KMS-11 (cell line): Measurements from ENCODE around the gene TMEM144.

ENCODE experiments used
- H2AFZ ChIP-seq: fragments of 200-600 bp; sonication (generic); 2 replicates; pipeline ENCODE4 v1.6.1; 2016; ENCODE audit warnings: antibody characterized with exemption, mixed run types, low read depth
- H3K27ac ChIP-seq: fragments of 200-600 bp; sonication (generic); 2 replicates; pipeline ENCODE4 v1.6.1; 2016; ENCODE audit warnings: mild to moderate bottlenecking, mixed run types
- H3K27me3 ChIP-seq: fragments of 200-600 bp; sonication (generic); 2 replicates; pipeline ENCODE4 v1.6.1; 2017; ENCODE audit warnings: mild to moderate bottlenecking, low read depth, mixed run types, moderate library complexity; ENCODE audit not compliant: insufficient read depth
- H3K36me3 ChIP-seq: fragments of 200-600 bp; sonication (generic); 2 replicates; pipeline ENCODE4 v1.6.1; 2017; ENCODE audit warnings: mild to moderate bottlenecking, mixed run types; ENCODE audit not compliant: insufficient read depth
- H3K4me1 ChIP-seq: fragments of 200-600 bp; sonication (generic); 2 replicates; pipeline ENCODE4 v1.6.1; 2016; ENCODE audit warnings: mild to moderate bottlenecking, low read depth, mixed run types; ENCODE audit not compliant: poor library complexity, severe bottlenecking
- H3K4me2 ChIP-seq: fragments of 200-600 bp; sonication (generic); 2 replicates; pipeline ENCODE4 v1.7.0; 2016; ENCODE audit warnings: mild to moderate bottlenecking, mixed run types
- H3K4me3 ChIP-seq: fragments of 200-600 bp; sonication (generic); IDR thresholded peaks from 2 replicates; pipeline ENCODE4 v1.6.1; 2017; ENCODE audit warnings: low read depth, low read length, mixed read lengths; ENCODE audit not compliant: insufficient read depth
- H3K79me2 ChIP-seq: fragments of 200-600 bp; sonication (generic); 2 replicates; pipeline ENCODE4 v1.6.1; 2016; ENCODE audit warnings: low read depth, mixed run types; ENCODE audit not compliant: insufficient read depth
- H3K9ac ChIP-seq: fragments of 200-600 bp; sonication (generic); 2 replicates; pipeline ENCODE4 v1.6.1; 2016; ENCODE audit warnings: mild to moderate bottlenecking, mixed run types
- H4K20me1 ChIP-seq: fragments of 200-600 bp; sonication (generic); 2 replicates; pipeline ENCODE4 v1.6.1; 2016; ENCODE audit warnings: mild to moderate bottlenecking, mixed run types; ENCODE audit not compliant: insufficient read depth
- TF ChIP-seq, protein P1 (sequence below): fragments of 200-600 bp; sonication (generic); conservative IDR thresholded peaks from 2 replicates; pipeline ENCODE4 v1.6.1; 2017; ENCODE audit warnings: low read depth, mild to moderate bottlenecking, antibody characterized with exemption, low read length, moderate library complexity, mixed read lengths

The TMEM144 gene

DNA sequence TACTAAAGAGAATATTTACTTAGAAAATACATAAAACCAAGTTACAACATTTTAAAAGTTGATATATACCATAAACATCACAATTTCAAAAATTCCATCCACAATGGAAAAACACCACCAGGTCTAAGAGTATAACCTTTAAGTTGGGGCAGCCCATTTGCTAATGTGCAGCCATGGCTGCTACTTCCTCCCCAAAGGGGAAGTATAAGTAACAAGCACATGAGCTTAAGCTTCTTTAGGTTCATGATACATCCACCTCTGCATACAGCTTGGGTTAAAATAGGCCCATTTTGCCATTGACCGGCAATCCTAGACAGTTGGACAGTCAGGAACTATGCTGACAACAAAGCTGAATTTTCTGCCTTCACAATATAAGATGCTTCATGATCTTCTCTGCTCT lies 20.9 kb upstream of the TMEM144 start:
- H3K79me2 ChIP-seq: no peaks in the 10 kb centered on the region
- no peaks in the 10 kb centered on the region for H3K27me3 ChIP-seq
- no peak overlapping the region for H3K27ac ChIP-seq
- no peak overlapping the region for H3K9ac ChIP-seq
- no peak overlapping the region for H2AFZ ChIP-seq
- H3K4me3 ChIP-seq: no peak overlapping the region
- H4K20me1 ChIP-seq: no peaks in the 10 kb centered on the region
- no peaks in the 10 kb centered on the region for H3K4me1 ChIP-seq
- no peaks in the 10 kb centered on the region for H3K36me3 ChIP-seq
- TF ChIP-seq, protein P1, sequence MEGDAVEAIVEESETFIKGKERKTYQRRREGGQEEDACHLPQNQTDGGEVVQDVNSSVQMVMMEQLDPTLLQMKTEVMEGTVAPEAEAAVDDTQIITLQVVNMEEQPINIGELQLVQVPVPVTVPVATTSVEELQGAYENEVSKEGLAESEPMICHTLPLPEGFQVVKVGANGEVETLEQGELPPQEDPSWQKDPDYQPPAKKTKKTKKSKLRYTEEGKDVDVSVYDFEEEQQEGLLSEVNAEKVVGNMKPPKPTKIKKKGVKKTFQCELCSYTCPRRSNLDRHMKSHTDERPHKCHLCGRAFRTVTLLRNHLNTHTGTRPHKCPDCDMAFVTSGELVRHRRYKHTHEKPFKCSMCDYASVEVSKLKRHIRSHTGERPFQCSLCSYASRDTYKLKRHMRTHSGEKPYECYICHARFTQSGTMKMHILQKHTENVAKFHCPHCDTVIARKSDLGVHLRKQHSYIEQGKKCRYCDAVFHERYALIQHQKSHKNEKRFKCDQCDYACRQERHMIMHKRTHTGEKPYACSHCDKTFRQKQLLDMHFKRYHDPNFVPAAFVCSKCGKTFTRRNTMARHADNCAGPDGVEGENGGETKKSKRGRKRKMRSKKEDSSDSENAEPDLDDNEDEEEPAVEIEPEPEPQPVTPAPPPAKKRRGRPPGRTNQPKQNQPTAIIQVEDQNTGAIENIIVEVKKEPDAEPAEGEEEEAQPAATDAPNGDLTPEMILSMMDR: no peak
- H3K4me2 ChIP-seq: no peak overlapping the region

DNA sequence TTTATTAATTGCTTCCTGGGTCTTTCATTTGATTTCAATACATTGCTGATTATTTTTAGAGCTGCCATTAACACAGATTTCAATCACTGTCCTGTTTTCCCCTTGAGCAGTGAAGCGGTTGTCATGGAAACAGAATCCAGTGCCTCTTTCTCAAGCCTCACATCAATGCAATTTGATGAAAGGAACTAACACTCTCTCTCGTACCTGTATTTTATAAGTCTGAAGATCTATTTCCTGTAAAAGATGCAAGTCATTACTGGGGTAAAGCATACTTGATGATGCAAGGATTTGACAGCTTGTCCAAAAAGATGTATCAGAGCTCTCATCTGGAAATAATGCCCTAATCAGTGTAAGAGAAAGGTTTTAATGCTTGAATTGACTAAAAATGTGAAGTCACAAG lies 19.6 kb upstream of the TMEM144 start:
- no peak overlapping the region for H3K27ac ChIP-seq
- no peak overlapping the region for H2AFZ ChIP-seq
- TF ChIP-seq, protein P1: no peak
- no peaks in the 10 kb centered on the region for H3K79me2 ChIP-seq
- H3K9ac ChIP-seq: no peak overlapping the region
- no peaks in the 10 kb centered on the region for H4K20me1 ChIP-seq
- H3K4me2 ChIP-seq: no peak overlapping the region
- H3K4me3 ChIP-seq: no peak overlapping the region
- no peaks in the 10 kb centered on the region for H3K27me3 ChIP-seq
- H3K4me1 ChIP-seq: no peaks in the 10 kb centered on the region
- no peaks in the 10 kb centered on the region for H3K36me3 ChIP-seq

DNA sequence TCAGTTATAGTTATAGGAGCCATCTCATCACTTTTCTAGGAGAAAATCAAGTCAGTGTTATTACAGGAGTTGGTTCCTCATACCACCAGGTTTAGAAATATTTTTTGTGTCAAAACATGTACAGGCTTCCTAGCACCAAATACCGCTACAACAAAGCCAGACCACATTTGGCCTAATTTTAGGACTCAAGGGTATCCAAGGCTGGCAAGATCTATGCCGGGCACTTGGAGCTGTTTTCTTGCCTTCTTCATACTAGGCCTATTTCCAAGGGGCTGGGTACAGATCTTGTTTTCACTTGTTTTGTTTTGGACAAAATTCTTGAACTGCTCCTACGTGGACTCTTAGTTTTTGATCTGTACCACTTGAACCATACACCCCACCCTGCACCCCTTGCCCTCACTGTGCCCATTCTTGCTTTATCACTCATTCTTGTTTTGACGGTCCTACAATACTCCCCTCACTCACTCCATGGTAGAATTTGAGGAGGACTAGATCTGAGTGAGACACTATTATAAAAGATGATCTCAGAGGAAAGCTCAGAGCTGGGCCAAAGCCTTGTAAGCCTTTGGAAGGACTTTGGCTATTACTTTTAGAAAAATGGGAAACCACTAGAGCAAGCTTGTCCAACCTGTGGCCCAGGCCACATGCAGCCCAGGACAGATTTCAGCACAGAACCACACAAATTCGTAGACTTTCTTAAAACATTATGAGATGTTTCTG lies 17.7 kb upstream of the TMEM144 start:
- Histone ChIP-seq H3K4me3 (no peak overlapping the region), H3K4me2 (no peak overlapping the region), H3K4me1 (no peaks in the 10 kb centered on the region), H2AFZ (no peak overlapping the region), H3K9ac (no peak overlapping the region), H3K27me3 (no peaks in the 10 kb centered on the region), H3K27ac (no peak overlapping the region), H3K79me2 (no peaks in the 10 kb centered on the region), H4K20me1 (no peaks in the 10 kb centered on the region), H3K36me3 (no peaks in the 10 kb centered on the region)
- TF ChIP-seq, protein P1: no peak

DNA sequence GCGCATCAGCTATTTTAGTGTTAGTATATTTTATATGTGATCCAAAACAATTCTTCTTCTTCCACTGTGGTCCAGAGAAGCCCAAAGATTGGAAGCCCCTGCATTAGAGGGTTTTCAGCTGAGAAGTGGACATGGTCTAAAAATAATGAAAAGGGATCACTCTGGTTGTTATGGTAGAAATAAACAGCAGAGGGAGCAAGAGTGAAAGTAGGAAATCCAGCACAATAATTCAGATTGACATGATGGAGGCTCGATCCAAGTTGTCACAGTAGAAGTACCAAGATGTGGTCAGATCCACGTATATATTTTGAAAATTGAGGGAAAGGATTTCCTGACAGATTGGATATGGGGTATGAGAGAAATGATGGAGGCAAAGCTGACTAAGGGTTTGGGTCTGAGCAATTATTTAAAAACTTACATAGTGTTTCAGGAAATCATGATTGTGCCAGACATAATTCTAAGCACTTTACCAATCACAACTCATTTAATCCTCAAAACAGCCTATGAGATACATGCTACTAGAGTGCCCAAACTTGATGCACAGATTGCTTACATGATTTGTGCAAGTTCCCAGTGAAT lies 17.0 kb upstream of the TMEM144 start:
- H3K79me2 ChIP-seq: no peaks in the 10 kb centered on the region
- H3K4me3 ChIP-seq: no peak overlapping the region
- H3K36me3 ChIP-seq: no peaks in the 10 kb centered on the region
- H3K9ac ChIP-seq: no peak overlapping the region
- H2AFZ ChIP-seq: peak overlapping the region; percentile 25; the same call in 1 of the 2 replicates
- TF ChIP-seq, protein P1: peak; percentile 75
- no peaks in the 10 kb centered on the region for H3K27me3 ChIP-seq
- no peaks in the 10 kb centered on the region for H3K4me1 ChIP-seq
- H4K20me1 ChIP-seq: no peaks in the 10 kb centered on the region
- H3K4me2 ChIP-seq: no peak overlapping the region
- H3K27ac ChIP-seq: no peak overlapping the region
